ENCODE results near the gene OSBPL2.

Gene OSBPL2

DNA sequence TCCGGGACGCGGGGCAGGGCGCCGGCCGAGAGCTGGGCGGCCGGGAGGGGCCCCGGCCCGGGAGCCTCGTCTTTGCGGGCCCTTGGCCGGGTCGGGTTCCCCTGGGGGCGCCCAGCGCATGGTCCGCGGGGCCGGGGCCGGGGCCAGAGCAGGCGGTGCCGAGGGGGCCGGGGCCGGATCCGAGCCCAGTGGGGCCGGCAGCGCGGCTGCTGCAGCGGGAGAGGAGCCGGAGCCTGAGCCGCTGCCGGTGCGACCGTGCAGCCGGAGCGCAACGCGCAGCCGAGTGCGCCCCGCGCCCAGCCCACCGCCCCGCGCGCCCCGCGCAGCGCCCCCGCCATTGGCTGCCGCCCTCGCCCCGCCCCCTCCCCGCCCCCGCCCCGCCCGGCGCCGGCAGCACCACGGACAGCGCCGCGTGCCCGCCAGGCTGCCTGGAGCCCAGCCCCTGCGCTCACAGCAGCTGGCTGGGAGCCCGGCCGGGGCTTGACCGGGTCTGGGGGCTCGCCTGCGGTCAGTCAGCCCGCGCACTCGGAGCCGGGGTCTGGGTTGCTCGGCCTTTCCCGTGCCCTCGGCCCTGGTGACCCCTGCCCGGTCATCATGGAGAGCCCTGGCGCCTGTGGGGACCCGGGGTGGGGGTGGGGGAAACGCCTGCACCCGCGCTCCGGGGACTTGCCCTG, 18.2 kb upstream of the OSBPL2 start, which contains the start of gene HRH3:
Gene HRH3, minus strand, starts transcription at position 287 of the 674 bp plus-strand sequence. CDS start 308 bp downstream, outside the sequence.
- peak in 15 of 58 donors; percentile 11 to 49 (median 27) for DNase-seq

DNA sequence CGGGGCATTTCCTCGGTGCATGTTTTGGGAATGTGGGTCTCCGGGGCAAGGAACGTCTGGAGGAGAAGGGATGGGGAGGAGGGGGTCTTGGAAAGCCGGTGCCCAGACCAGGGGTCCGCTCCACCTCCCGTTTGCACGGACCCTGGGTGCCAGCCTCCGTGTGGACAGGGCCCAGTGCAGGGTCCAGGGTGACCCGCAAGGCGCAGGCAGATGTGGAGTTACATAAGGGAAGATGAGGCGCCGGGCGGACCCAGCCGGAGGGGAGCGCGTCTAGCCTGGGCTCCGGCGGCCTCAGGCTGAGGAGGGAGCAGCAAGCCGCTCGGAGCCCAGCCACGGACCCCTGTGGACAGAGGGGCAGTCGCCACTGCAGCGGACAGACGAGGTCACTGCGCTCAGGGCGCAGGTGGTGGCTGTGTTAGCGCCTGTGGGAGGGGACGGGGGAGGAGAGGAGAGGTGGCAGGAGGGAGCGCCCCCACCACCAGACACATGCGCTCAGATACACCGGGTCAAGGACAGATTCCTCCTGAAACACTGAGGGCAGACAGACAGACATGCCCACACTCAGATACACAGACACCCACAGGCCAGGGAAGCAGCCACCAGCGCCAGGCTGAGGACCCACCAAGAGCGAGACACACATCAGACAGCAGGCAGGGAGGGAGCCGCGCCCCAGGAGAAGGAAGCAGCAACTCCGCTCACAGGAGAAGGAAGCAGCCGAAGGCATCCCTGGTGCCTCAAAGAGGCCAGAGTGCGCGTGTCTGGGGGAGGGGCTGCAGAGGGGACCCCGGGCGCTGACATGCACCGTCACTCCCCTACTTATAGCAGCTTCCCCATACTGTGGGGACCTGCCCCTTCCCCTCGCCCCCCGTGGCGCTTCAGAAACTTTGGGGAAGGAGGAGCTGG, 17.4 kb upstream of the OSBPL2 start:
- DNase-seq: peak in 3 of 58 donors; percentile 8 to 44 (median 40)

DNA sequence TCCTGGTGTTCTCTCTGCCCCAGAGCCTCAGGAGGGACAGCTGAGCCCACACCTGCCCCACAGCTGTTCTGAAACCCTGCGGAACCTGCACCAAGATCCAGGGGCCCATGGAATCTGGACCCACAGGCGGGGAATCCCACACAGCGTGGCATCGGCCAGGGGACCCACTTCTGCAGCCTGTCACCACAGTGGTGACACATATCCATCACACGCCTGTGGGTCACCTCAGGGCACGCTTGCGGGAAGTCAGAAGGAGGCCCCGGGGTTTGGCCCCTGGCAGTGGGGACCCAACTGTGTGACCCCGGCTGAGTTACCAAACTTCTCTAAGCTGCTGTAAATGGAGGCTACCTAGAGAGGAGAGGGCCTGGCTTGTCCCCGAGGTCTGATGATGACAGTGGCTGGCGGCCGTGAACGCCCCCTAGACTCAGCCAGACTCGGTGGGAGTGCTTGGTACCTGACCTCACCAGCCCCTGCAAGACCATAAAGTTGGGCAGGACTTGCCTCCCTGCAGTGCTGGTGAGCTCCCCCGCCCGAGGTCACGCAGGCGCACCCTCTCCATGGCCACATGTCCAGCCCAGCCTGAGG, 16.0 kb upstream of the OSBPL2 start:
- DNase-seq: no peak

DNA sequence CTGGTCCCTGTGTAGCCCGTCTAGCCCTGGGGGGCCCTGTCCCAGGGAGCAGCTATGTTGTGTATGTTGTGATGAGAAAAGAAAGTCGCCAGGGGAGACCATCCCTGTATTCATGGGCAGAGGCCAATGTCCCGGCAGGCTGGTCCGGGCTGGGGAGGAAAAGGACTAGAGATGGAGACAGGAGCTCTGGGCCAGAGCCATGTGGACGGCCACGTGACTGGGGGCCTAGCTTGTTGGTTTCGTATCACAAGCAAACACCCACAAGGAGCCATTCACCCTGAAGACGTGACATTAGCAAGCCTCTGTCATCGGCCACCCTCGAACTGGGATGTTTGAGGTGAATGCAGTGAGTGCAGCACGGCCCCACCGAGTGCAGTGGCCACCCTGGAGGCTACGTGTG, 15.3 kb upstream of the OSBPL2 start:
- DNase-seq: no peak

DNA sequence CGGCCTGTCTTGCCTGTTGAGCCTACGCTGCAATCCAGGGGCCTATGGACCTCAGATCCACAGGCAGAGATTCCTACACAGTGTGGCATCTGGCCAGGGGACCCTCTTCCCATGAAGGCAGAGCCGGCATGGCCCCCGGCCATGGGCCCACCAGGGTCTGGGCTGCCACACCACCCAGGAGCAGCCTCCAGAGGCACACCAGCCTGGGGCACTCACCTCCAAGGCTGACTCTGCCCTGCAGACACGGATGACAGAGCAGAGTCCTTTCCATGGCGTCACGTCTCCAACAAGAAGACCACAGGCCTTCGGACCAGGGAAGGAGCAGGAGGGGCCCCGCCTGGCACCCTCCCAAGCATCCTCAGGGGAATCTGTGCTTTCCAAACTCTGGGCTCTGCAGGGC, 14.8 kb upstream of the OSBPL2 start:
- DNase-seq: no peak

DNA sequence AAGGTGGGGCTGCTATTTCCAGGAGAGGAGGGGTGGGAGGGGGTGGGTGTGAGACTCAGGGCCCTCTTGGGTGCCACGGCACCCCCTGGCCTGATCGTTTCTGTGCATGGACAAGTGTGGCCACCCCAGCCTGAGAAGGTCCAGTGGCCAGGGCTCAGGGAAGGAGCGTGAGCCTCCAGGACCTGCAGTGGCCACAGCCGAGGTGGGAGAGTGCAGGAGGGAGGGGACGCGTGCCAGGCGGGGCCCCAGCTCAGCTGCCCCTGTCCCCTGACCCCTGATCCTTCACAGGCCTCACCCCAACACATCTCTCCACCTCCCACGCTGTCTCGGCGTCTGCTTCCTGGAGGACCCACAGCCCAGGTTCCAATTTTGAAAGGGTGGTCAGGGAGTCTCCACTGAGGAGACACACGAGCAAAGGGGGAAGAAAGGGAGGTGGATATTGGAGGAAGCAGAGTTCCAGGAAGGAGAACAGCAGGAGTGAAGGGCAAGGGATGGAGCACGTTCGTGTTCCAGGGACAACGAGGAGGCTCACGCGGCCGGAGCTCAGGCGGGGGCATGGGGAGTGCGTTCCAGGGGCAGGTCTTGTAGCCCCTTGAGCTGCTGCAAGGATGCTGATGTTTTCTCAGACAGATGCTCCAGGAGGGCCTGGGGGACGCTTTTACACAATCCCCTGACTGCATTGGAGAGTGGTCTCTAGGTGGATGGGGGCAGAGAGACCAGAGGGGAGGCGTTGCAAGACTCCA, 14.0 kb upstream of the OSBPL2 start:
- no peak for DNase-seq

DNA sequence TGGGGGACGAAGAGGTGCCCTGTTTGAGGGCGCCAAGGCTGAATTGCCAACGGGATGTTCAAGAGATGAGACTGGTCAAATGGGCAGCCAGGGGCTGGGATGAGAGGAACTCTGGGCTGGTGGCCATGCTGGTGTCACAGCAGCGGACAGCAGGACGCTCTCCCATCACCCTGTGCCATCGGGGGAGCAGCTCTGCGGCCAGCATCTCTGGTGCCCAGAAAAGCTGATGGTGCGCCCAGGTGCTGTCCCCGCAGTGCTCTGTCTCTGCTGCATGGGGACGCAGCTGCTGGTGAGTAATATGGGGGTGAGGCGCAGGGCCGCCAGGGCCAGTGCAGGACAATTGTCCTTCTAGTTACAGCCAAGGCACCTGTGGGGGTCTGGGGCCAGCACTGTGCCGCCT, 13.3 kb upstream of the OSBPL2 start:
- DNase-seq: no peak

DNA sequence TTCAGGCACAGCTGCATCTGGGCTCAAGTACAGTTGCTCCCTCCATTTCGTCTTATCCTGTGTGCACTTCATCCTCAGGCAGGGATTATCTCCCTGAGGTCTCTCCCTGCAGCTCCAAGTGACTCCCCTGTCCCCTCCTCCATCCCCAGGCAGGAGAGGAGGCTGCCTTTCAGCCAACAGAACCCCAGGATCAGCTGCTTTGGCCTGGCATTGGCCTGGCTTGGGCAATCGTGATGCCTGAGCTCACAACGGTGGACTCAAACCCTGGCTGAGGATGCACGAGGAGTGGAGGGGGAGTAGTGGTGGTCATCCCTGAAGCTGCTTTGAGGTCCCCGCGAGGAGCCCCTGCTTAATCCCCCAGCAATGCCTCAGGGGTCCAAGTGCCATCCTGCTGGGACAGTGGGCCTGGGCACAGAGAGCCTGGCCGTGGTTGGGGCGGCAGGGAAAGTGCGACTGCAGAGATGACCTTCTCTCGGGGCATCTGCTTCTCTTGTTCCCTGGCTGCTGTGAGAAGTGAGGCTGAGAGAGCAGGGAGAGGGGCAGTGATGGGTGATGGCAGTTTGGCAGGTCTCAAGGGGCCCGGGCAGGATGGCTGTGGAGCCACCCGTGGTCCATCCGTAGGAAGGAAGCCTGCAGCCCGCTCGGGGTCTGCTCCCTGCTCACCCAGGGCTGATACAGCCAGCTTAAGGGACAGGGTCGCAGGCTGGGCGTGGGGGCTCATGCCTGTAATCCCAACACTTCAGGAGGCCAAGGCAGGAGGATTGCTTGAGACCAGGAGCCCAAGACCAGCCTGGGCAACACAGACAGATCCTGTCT, 12.3 kb upstream of the OSBPL2 start:
- no peak for DNase-seq

DNA sequence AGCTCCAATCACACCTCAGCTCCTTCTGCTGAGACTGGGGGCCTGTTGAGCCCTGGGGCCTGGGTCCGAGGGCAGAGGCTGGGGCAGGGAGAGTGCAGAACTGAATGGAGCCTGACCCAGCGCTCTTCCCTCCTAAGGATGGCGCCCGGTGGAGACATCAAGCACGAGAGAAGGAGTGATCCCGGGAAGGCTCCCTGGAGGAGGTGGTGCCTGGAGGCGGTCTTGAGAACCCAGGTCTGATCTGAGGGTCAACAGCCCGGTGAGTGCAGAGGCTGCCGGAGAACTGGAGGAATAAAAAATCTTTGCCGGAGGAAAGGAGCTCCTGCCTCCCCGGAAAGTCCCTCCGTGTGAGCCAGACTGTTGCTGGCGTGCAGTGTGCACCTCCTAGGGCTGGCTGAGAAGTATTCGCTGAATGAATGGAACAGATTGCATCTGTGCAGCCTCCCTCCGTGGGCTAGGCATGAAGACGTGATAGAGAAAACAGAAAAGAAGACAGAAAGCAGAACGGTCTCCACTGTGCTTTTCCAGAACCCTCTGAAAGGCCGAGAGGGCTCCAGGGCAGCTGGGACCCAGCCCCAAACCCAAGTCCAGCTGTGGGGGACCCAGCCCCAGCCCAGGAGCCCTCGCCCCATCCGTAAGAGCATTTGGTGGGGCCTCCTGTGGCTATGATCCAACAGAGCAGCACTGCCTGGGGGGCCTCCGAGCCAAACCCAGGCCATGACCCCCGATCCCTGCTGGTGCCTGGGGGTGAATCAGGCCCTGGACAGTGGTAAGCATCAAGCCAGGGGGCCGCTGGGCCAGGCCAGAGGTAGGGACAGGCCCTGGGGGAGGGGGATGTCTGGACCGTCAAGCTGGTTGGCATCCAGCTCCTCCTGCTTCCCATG, 11.4 kb upstream of the OSBPL2 start:
- peak in 14 of 58 donors; percentile 9 to 58 (median 28) for DNase-seq

DNA sequence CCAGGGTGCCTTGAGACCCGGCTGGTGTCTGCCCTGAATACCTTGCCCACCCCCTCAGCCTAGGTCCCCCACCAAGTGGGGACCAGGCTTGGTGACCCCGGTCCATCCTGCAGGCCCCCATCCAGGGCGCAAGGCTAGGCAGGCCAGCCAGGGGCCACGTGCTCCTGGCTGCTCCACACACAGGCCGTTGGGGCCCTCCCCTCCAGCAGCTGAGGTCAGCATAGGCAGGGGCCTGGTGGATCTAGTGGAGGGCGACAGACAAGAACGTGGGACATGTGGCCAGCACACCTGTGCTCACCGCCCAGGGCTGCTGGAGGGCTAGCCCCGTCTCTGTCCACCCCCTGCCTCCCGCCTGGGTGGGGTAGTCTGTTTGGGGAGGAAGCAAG, 10.7 kb upstream of the OSBPL2 start:
- no peak for DNase-seq

DNA sequence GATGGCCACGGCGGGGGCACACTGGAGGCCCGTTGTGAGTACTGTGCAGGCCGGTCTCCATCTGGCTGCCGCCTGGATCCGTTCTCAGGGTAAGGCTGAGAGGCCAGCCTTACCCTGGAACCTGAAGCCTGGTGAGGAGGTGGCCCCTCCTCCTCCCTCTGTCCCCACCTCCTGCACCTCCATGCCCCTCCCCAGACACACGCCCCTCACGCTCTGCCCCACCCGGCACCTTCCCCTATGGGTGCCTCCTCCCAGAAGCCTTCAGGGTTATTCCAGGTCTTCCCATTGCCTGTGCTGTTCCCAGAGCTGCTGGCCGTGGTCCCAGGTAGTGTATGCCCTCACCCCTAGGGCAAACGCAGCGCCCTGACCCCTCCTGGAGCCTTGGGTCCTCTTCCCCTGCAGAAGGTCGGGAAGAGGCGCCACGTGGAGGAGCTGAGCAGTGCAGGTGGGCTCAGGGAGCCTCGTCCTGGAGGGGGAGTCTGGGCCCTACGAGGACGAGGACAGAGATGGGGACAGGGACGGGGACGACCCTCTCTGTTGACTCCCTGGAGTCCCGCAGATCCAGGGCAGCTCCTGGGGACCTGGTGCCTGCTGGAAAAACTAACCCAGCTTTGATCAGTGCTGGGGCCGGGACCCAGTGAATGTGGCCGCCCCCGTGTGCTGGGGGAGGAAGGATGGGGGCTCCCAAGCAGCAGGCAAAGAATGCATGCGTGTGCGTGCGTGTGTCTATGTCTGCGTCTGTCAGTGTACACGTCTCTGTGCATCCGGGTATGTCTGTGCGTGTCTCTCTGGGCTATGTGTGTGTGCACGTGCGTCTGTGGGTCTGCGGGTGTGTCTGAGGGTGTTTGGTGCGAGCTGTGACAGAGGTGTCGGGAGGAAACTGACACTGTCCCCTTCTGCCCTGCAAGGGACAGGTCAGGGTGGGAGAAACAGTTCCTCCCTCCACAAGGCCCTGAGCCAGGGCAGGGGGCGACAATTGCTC, 10.1 kb upstream of the OSBPL2 start:
- DNase-seq: no peak

DNA sequence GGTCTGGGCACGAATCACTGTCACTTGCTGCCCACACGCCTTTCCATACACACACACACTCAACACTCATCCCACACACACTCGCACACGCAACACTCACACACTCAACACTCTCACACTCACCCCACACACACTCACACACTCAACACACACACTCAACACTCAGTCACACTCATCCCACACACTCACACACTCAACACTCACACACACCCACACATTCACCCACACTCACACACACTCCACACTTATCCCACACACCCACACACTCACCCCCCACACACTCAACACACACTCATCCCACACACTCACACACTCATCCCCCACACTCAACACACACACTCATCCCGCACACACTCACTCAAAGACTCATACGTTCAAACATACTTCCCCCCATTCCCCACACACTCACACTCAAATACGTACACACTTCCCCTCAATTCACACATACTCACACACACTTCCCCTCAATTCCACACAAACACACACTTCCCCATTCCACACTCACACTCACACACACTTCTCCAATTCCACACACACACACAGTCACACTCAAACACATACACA, 9.3 kb upstream of the OSBPL2 start:
- DNase-seq: no peak

DNA sequence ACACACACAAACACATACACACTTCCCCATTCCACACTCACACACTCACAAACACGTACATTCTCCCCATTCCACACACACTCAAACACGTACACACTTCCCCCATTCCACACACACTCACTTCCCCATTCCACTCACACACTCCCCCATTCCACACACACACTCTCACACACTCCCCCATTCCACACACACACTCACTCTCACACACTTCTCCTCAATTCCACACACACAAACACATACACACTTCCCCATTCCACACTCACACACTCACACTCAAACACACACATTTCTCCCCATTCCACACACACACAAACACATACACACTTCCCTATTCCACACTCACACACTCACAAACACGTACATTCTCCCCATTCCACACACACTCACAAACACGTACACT, 8.7 kb upstream of the OSBPL2 start:
- no peak for DNase-seq

DNA sequence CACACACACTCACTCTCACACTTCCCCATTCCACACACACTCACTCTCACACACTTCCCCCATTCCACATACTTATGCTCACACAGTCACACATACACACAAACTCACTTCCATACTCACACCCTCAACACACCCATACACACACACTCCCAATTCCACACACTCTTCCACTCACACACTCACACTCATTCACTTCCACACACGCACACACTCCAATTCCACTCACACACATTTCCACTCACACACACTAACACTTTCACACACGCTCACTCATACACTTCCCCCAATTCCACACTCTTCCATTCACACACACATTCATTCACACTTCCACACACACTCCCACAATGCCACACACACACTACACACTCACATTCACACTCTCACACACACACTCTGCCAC, 8.0 kb upstream of the OSBPL2 start:
- DNase-seq: no peak

DNA sequence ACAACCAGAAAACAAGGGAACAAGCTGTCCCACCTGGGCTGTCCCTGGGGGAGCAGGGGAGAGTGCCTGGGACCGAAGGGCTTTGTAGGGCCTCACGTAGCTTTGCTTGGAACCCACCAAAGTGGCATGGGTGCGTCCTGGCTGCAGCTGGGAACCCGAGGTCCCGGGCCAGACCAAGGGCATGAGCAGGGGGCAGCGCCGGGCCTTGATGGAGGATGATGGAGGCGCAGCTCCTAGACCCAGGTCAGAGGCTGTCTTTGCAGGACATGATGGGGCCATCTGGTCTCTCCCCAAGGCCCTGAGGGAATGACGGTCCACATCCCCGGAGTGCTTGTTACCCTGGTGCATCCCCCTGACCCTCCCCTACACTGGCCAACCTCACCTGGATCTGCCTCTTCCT, 7.6 kb upstream of the OSBPL2 start:
- no peak for DNase-seq

DNA sequence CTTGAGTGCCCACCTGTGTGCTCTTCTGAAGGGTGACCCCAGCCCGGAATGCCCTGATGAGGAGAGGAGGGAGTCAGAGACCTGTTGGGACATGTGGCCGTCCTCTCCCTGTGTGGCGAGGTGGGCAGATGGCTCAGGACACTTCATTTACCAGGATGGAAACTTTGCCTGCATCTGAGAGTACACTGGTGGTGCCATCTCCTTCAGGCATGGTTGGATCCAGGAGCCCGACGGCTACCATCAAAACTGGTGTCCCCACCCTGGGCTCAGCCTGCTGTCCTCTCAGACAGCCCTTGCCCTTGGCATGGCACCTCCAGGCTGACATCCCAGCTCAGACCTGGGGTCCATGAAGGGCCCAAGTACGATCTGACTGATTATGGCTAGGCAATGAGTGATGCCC, 7.0 kb upstream of the OSBPL2 start:
- DNase-seq: no peak

DNA sequence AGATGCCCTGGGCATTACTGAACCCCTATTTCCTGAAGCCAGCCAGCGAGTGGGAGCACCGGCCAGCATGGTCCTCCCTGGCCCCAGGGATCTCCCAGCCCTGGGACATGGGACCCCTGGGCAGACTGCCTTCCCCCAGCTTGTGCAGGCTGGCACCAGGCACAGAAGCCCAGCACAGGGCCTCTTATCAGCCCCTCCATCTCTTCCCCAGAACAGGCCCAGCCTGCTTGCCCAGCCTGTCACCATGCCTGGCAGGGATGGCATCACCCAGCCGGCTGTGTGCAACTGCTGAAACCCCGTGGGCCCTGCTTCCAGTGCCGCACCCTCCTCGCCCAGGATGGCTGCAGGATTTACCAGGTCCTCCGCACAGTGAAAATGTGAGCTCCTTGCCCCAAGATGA, 6.1 kb upstream of the OSBPL2 start:
- no peak for DNase-seq

Measured in anterior cingulate cortex (tissue), 58 donors.